ENCODE measurements around the gene RRP12.

RRP12 gene

GRCh38 chr10:97383159-97383558, 18.0 kb downstream of the RRP12 start:
- no peak overlapping the region for H3K27ac ChIP-seq (ENCODE audit: low read depth, low read length)
- H2BK5ac ChIP-seq (ENCODE audit: low read depth, low read length, poor library complexity), result no peak overlapping the region
- no peak overlapping the region for H4K91ac ChIP-seq (ENCODE audit: low read depth, low read length)
- no peak overlapping the region for H4K12ac ChIP-seq (ENCODE audit: low read depth, low read length)
- peaks cover 34 to 51% of the 10 kb centered on the region in 2 experiments for H3K36me3 ChIP-seq (ENCODE audit: control insufficient read depth in 1 of 2, insufficient read depth in 2 of 2, low read length in 2 of 2)
- H3K9ac ChIP-seq (ENCODE audit: low read length), result no peak overlapping the region
- H3K4me1 ChIP-seq (ENCODE audit: control insufficient read depth in 1 of 2, insufficient read depth in 2 of 2, low read length in 2 of 2), result peaks cover 0 to 5% of the 10 kb centered on the region in 2 experiments
- no peak for DNase-seq
- no peak overlapping the region for H2AFZ ChIP-seq (ENCODE audit: insufficient read depth, low read length, poor library complexity)
- no peaks in the 10 kb centered on the region for H3K9me3 ChIP-seq (ENCODE audit: insufficient read depth, low read depth, low read length)
- H2BK12ac ChIP-seq (ENCODE audit: low read length), result no peak overlapping the region
- H3K79me1 ChIP-seq (ENCODE audit: low read length), result peaks cover 4% of the 10 kb centered on the region
- H3K4me3 ChIP-seq (ENCODE audit: low read depth, low read length), result no peak overlapping the region
- no peaks in the 10 kb centered on the region for H3K27me3 ChIP-seq (ENCODE audit: insufficient read depth, low read length)
- WGBS (ENCODE audit: extremely low coverage, insufficient coverage, insufficient read length), result no CpG with 5 or more reads among the region's 7 CpGs
- no peak overlapping the region for H3K23ac ChIP-seq (ENCODE audit: low read length)
- no peak overlapping the region for H4K8ac ChIP-seq (ENCODE audit: low read depth, low read length)
- no peak overlapping the region for H3K18ac ChIP-seq (ENCODE audit: low read length)
- H3K4ac ChIP-seq (ENCODE audit: low read depth, low read length), result no peak overlapping the region
- no peak overlapping the region for H3K14ac ChIP-seq (ENCODE audit: low read length)
- no peak overlapping the region for H3K4me2 ChIP-seq (ENCODE audit: low read length)
- H2BK120ac ChIP-seq (ENCODE audit: insufficient read depth, low read length, poor library complexity), result no peak overlapping the region
- H2AK5ac ChIP-seq (ENCODE audit: low read length), result no peak overlapping the region
- no peaks in the 10 kb centered on the region for H3K79me2 ChIP-seq (ENCODE audit: control insufficient read depth, insufficient read depth, low read length, poor library complexity)

- peaks cover 4% of the 10 kb centered on the region for H3K79me1 ChIP-seq (ENCODE audit: low read length)
- H3K4me3 ChIP-seq (ENCODE audit: low read depth, low read length), result no peak overlapping the region
- H2BK120ac ChIP-seq (ENCODE audit: insufficient read depth, low read length, poor library complexity), result no peak overlapping the region
- no peaks in the 10 kb centered on the region for H3K27me3 ChIP-seq (ENCODE audit: insufficient read depth, low read length)
- no peak for DNase-seq
- peaks cover 31 to 55% of the 10 kb centered on the region in 2 experiments for H3K36me3 ChIP-seq (ENCODE audit: control insufficient read depth in 1 of 2, insufficient read depth in 2 of 2, low read length in 2 of 2)
- peaks cover 0 to 5% of the 10 kb centered on the region in 2 experiments for H3K4me1 ChIP-seq (ENCODE audit: control insufficient read depth in 1 of 2, insufficient read depth in 2 of 2, low read length in 2 of 2)
- no peak overlapping the region for H3K4me2 ChIP-seq (ENCODE audit: low read length)
- no peak overlapping the region for H3K14ac ChIP-seq (ENCODE audit: low read length)
- no peak overlapping the region for H3K27ac ChIP-seq (ENCODE audit: low read depth, low read length)
- no peak overlapping the region for H4K91ac ChIP-seq (ENCODE audit: low read depth, low read length)
- H3K9me3 ChIP-seq (ENCODE audit: insufficient read depth, low read depth, low read length), result no peaks in the 10 kb centered on the region
- no peak overlapping the region for H3K18ac ChIP-seq (ENCODE audit: low read length)
- no peak overlapping the region for H2AFZ ChIP-seq (ENCODE audit: insufficient read depth, low read length, poor library complexity)
- no CpG with 5 or more reads among the region's 8 CpGs for WGBS (ENCODE audit: extremely low coverage, insufficient coverage, insufficient read length)
- no peak overlapping the region for H3K9ac ChIP-seq (ENCODE audit: low read length)
- H2BK12ac ChIP-seq (ENCODE audit: low read length), result no peak overlapping the region
- no peak overlapping the region for H3K23ac ChIP-seq (ENCODE audit: low read length)
- no peak overlapping the region for H3K4ac ChIP-seq (ENCODE audit: low read depth, low read length)
- H4K8ac ChIP-seq (ENCODE audit: low read depth, low read length), result no peak overlapping the region
- no peaks in the 10 kb centered on the region for H3K79me2 ChIP-seq (ENCODE audit: control insufficient read depth, insufficient read depth, low read length, poor library complexity)
- no peak overlapping the region for H2BK5ac ChIP-seq (ENCODE audit: low read depth, low read length, poor library complexity)
- no peak overlapping the region for H2AK5ac ChIP-seq (ENCODE audit: low read length)
- H4K12ac ChIP-seq (ENCODE audit: low read depth, low read length), result no peak overlapping the region
These were observed 19.5 kb downstream of the RRP12 start for GRCh38 chr10:97381626-97382025.

- no peaks in the 10 kb centered on the region for H3K9me3 ChIP-seq (ENCODE audit: insufficient read depth, low read depth, low read length)
- no peak overlapping the region for H3K4me3 ChIP-seq (ENCODE audit: low read depth, low read length)
- H3K36me3 ChIP-seq (ENCODE audit: control insufficient read depth in 1 of 2, insufficient read depth in 2 of 2, low read length in 2 of 2), result peaks cover 27 to 52% of the 10 kb centered on the region in 2 experiments
- H3K9ac ChIP-seq (ENCODE audit: low read length), result no peak overlapping the region
- no peak for DNase-seq
- H3K79me2 ChIP-seq (ENCODE audit: control insufficient read depth, insufficient read depth, low read length, poor library complexity), result no peaks in the 10 kb centered on the region
- WGBS (ENCODE audit: extremely low coverage, insufficient coverage, insufficient read length), result no CpG with 5 or more reads among the region's 8 CpGs
- H3K79me1 ChIP-seq (ENCODE audit: low read length), result peaks cover 4% of the 10 kb centered on the region
- no peak overlapping the region for H2AK5ac ChIP-seq (ENCODE audit: low read length)
- H4K12ac ChIP-seq (ENCODE audit: low read depth, low read length), result no peak overlapping the region
- no peak overlapping the region for H3K23ac ChIP-seq (ENCODE audit: low read length)
- H4K91ac ChIP-seq (ENCODE audit: low read depth, low read length), result no peak overlapping the region
- no peak overlapping the region for H3K18ac ChIP-seq (ENCODE audit: low read length)
- H3K4me1 ChIP-seq (ENCODE audit: control insufficient read depth in 1 of 2, insufficient read depth in 2 of 2, low read length in 2 of 2), result peaks cover 0 to 5% of the 10 kb centered on the region in 2 experiments
- no peak overlapping the region for H3K27ac ChIP-seq (ENCODE audit: low read depth, low read length)
- no peak overlapping the region for H2BK120ac ChIP-seq (ENCODE audit: insufficient read depth, low read length, poor library complexity)
- no peak overlapping the region for H3K14ac ChIP-seq (ENCODE audit: low read length)
- no peak overlapping the region for H2AFZ ChIP-seq (ENCODE audit: insufficient read depth, low read length, poor library complexity)
- no peak overlapping the region for H3K4me2 ChIP-seq (ENCODE audit: low read length)
- H3K27me3 ChIP-seq (ENCODE audit: insufficient read depth, low read length), result no peaks in the 10 kb centered on the region
- no peak overlapping the region for H2BK12ac ChIP-seq (ENCODE audit: low read length)
- H4K8ac ChIP-seq (ENCODE audit: low read depth, low read length), result no peak overlapping the region
- no peak overlapping the region for H2BK5ac ChIP-seq (ENCODE audit: low read depth, low read length, poor library complexity)
- no peak overlapping the region for H3K4ac ChIP-seq (ENCODE audit: low read depth, low read length)
These were observed 20.6 kb downstream of the RRP12 start for GRCh38 chr10:97380516-97380915.

- Histone ChIP-seq H3K9ac (ENCODE audit: low read length) (no peak overlapping the region), H3K14ac (ENCODE audit: low read length) (no peak overlapping the region), H4K91ac (ENCODE audit: low read depth, low read length) (peak overlapping the region; percentile 8), H3K9me3 (ENCODE audit: insufficient read depth, low read depth, low read length) (no peaks in the 10 kb centered on the region), H3K79me2 (ENCODE audit: control insufficient read depth, insufficient read depth, low read length, poor library complexity) (no peaks in the 10 kb centered on the region), H2BK5ac (ENCODE audit: low read depth, low read length, poor library complexity) (no peak overlapping the region), H3K23ac (ENCODE audit: low read length) (no peak overlapping the region), H4K12ac (ENCODE audit: low read depth, low read length) (no peak overlapping the region), H3K27ac (ENCODE audit: low read depth, low read length) (no peak overlapping the region), H3K4me1 (ENCODE audit: control insufficient read depth in 1 of 2, insufficient read depth in 2 of 2, low read length in 2 of 2) (peaks cover 0 to 5% of the 10 kb centered on the region in 2 experiments), H2BK120ac (ENCODE audit: insufficient read depth, low read length, poor library complexity) (no peak overlapping the region), H2AFZ (ENCODE audit: insufficient read depth, low read length, poor library complexity) (no peak overlapping the region), H4K8ac (ENCODE audit: low read depth, low read length) (peak overlapping the region; percentile 17), H3K36me3 (ENCODE audit: control insufficient read depth in 1 of 2, insufficient read depth in 2 of 2, low read length in 2 of 2) (peaks cover 24 to 45% of the 10 kb centered on the region in 2 experiments), H3K18ac (ENCODE audit: low read length) (peak overlapping the region; percentile 72), H3K4me2 (ENCODE audit: low read length) (no peak overlapping the region), H3K79me1 (ENCODE audit: low read length) (peaks cover 4% of the 10 kb centered on the region), H3K4ac (ENCODE audit: low read depth, low read length) (no peak overlapping the region), H2AK5ac (ENCODE audit: low read length) (no peak overlapping the region), H2BK12ac (ENCODE audit: low read length) (peak overlapping the region; percentile 43), H3K4me3 (ENCODE audit: low read depth, low read length) (no peak overlapping the region), H3K27me3 (ENCODE audit: insufficient read depth, low read length) (no peaks in the 10 kb centered on the region)
- whole genome bisulfite sequencing (ENCODE audit: extremely low coverage, insufficient coverage, insufficient read length), result no CpG with 5 or more reads among the region's 15 CpGs
- no peak for DNase-seq
These were observed 21.9 kb downstream of the RRP12 start for GRCh38 chr10:97378933-97379921.
